ENCODE results near the gene LRP8.

GRCh38 chr1:53328009-53328461 is at the start of gene LRP8:
- TF ChIP-seq POLR2A (IDR thresholded peaks at IDR 0.05; ENCODE audit: low read length), result no peak
- TF ChIP-seq GATA1 (IDR thresholded peaks at IDR 0.05; ENCODE audit: low read depth, low read length), result no peak
